ENCODE measurements around the gene ATXN10.

The ATXN10 gene

DNA sequence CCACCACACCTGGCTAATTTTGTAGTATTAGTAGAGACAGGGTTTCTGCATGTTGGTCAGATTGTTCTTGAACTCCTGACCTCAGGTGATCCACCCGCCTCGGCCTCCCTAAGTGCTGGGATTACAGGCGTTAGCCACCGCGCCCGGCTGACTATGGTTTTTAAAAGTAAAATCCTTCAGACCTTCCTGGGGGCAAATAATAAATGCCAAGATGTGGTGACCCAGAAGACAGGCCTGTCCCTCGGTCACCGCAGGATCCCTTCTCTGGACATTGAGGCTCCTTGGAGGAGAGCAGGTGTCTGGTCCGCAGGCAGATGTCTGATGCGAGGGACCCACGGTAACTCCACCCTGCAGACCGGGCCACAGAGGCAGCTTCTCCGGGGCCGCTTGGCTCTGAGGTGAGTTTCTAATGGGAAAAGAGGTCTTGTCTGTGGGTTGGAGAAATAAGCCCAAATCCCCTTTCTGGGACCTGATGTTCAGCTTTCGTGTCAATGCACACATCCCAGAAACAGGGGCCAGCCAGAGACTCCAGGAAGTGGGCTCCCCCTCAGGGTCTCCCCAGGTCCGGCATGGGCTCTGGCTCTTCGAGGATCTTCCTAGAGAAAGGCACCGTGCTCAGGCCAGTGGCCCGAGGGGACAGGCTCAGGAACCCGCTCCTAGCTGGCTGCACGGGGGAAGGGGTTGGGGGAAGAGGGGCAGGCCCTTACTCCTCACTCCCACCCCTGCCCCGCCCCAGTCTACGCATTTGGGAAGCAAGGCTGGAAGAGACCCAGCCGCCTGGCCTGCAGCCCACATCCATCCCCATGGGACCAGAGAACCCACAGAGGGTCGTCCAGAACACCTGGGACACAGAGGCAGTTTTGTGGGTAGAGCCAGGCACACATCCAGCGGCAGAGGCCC, 204.8 kb downstream of the ATXN10 start:
- TF ChIP-seq, protein P1, sequence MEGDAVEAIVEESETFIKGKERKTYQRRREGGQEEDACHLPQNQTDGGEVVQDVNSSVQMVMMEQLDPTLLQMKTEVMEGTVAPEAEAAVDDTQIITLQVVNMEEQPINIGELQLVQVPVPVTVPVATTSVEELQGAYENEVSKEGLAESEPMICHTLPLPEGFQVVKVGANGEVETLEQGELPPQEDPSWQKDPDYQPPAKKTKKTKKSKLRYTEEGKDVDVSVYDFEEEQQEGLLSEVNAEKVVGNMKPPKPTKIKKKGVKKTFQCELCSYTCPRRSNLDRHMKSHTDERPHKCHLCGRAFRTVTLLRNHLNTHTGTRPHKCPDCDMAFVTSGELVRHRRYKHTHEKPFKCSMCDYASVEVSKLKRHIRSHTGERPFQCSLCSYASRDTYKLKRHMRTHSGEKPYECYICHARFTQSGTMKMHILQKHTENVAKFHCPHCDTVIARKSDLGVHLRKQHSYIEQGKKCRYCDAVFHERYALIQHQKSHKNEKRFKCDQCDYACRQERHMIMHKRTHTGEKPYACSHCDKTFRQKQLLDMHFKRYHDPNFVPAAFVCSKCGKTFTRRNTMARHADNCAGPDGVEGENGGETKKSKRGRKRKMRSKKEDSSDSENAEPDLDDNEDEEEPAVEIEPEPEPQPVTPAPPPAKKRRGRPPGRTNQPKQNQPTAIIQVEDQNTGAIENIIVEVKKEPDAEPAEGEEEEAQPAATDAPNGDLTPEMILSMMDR (conservative IDR thresholded peaks at IDR 0.05; ENCODE audit: low read length) = no peak
- no peak for TF ChIP-seq EZH2phosphoT487 (IDR thresholded peaks at IDR 0.05; ENCODE audit: borderline replicate concordance)

GRCh38 chr22:45877036-45877380, 205.4 kb downstream of the ATXN10 start:
- H3K36me3 ChIP-seq (ENCODE audit: insufficient read depth, low read length) = no peaks in the 10 kb centered on the region

More for the DNA sequence above, 204.8 kb downstream of the ATXN10 start:
- no peaks in the 10 kb centered on the region for H3K9me3 ChIP-seq (ENCODE audit: insufficient read depth, low read depth, low read length)
- no peak overlapping the region for H2AFZ ChIP-seq (ENCODE audit: low read length)
- no peaks in the 10 kb centered on the region for H3F3A ChIP-seq (ENCODE audit: low read depth)
- no peak overlapping the region for H3K4me3 ChIP-seq (ENCODE audit: low read length, poor library complexity, severe bottlenecking)
- H3K79me2 ChIP-seq (ENCODE audit: insufficient read depth, low read length) = no peaks in the 10 kb centered on the region
- H3K9ac ChIP-seq (ENCODE audit: low read depth, low read length, poor library complexity, severe bottlenecking) = no peak overlapping the region
- H3K36me3 ChIP-seq (ENCODE audit: insufficient read depth, low read length) = no peaks in the 10 kb centered on the region
- no peaks in the 10 kb centered on the region for H3K27me3 ChIP-seq (ENCODE audit: insufficient read depth, low read length, poor library complexity, severe bottlenecking)
- H3K9me2 ChIP-seq (replicated peaks; ENCODE audit: low read depth, low read length) = no peaks in the 10 kb centered on the region
- no peaks in the 10 kb centered on the region for H4K20me1 ChIP-seq (ENCODE audit: insufficient read depth, low read length, poor library complexity, severe bottlenecking)
- H3K4me1 ChIP-seq (ENCODE audit: insufficient read depth, low read length, poor library complexity, severe bottlenecking) = no peaks in the 10 kb centered on the region
- H3K4me2 ChIP-seq (ENCODE audit: low read depth, low read length, poor library complexity, severe bottlenecking) = no peak overlapping the region

DNA sequence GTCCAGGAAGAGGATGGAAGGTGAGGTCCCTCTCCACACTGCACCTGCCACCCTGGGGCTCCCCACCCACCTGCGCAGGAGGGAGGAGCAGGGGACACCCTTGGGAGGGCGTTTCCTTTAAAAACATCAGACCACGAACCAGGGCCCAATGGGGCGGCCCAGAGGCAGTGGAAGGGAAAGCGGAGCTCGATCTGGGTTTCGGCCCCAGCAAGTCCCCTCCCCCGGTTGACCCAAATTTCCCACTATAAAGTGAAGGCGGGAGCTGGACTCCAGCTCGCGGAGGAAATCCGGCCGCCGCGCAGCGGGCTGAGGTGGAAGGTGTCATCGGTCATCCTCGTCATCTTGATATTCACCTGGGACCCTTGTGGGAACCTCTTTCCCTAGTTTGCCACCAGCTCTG, 206.0 kb downstream of the ATXN10 start:
- H3K9me3 ChIP-seq (ENCODE audit: insufficient read depth, low read depth, low read length) = no peaks in the 10 kb centered on the region
- no peaks in the 10 kb centered on the region for H4K20me1 ChIP-seq (ENCODE audit: insufficient read depth, low read length, poor library complexity, severe bottlenecking)
- H3K27me3 ChIP-seq (ENCODE audit: insufficient read depth, low read length, poor library complexity, severe bottlenecking) = no peaks in the 10 kb centered on the region
- H3K4me1 ChIP-seq (ENCODE audit: insufficient read depth, low read length, poor library complexity, severe bottlenecking) = no peaks in the 10 kb centered on the region
- H3K4me2 ChIP-seq (ENCODE audit: low read depth, low read length, poor library complexity, severe bottlenecking) = no peak overlapping the region
- no peak overlapping the region for H3K4me3 ChIP-seq (ENCODE audit: low read length, poor library complexity, severe bottlenecking)
- no peaks in the 10 kb centered on the region for H3F3A ChIP-seq (ENCODE audit: low read depth)
- H2AFZ ChIP-seq (ENCODE audit: low read length) = no peak overlapping the region
- no peaks in the 10 kb centered on the region for H3K36me3 ChIP-seq (ENCODE audit: insufficient read depth, low read length)
- H3K9me2 ChIP-seq (replicated peaks; ENCODE audit: low read depth, low read length) = no peaks in the 10 kb centered on the region
- no peaks in the 10 kb centered on the region for H3K79me2 ChIP-seq (ENCODE audit: insufficient read depth, low read length)
- TF ChIP-seq, protein P1 (conservative IDR thresholded peaks at IDR 0.05; ENCODE audit: low read length) = no peak
- TF ChIP-seq EZH2phosphoT487 (IDR thresholded peaks at IDR 0.05; ENCODE audit: borderline replicate concordance) = no peak
- no peak overlapping the region for H3K9ac ChIP-seq (ENCODE audit: low read depth, low read length, poor library complexity, severe bottlenecking)

More at GRCh38 chr22:45877036-45877380, 205.4 kb downstream of the ATXN10 start:
- no peak overlapping the region for H3K9ac ChIP-seq (ENCODE audit: low read depth, low read length, poor library complexity, severe bottlenecking)
- no peaks in the 10 kb centered on the region for H3K9me2 ChIP-seq (replicated peaks; ENCODE audit: low read depth, low read length)
- H3K9me3 ChIP-seq (ENCODE audit: insufficient read depth, low read depth, low read length) = no peaks in the 10 kb centered on the region
- H3K4me1 ChIP-seq (ENCODE audit: insufficient read depth, low read length, poor library complexity, severe bottlenecking) = no peaks in the 10 kb centered on the region
- H3K4me3 ChIP-seq (ENCODE audit: low read length, poor library complexity, severe bottlenecking) = no peak overlapping the region
- H3F3A ChIP-seq (ENCODE audit: low read depth) = no peaks in the 10 kb centered on the region
- H4K20me1 ChIP-seq (ENCODE audit: insufficient read depth, low read length, poor library complexity, severe bottlenecking) = no peaks in the 10 kb centered on the region
- H2AFZ ChIP-seq (ENCODE audit: low read length) = no peak overlapping the region
- no peak overlapping the region for H3K4me2 ChIP-seq (ENCODE audit: low read depth, low read length, poor library complexity, severe bottlenecking)
- TF ChIP-seq EZH2phosphoT487 (IDR thresholded peaks at IDR 0.05; ENCODE audit: borderline replicate concordance) = no peak
- TF ChIP-seq, protein P1 (conservative IDR thresholded peaks at IDR 0.05; ENCODE audit: low read length) = no peak
- H3K27me3 ChIP-seq (ENCODE audit: insufficient read depth, low read length, poor library complexity, severe bottlenecking) = no peaks in the 10 kb centered on the region
- H3K79me2 ChIP-seq (ENCODE audit: insufficient read depth, low read length) = no peaks in the 10 kb centered on the region
